CD4-positive, alpha-beta T cell (primary cell): ENCODE data around the gene IFT81. TPM values are rescaled to one million over a fixed set of nuclear protein-coding genes. Genes with fewer than 3 reads are reported as not detected.

Source experiments
- ATAC-seq: fragments of 200-7000 bp; cut with Tn5 transposase; one replicate; pipeline ENCODE4 v1.10.0; 2022; ENCODE audit warnings: mild to moderate bottlenecking; ENCODE audit not compliant: poor library complexity
- CTCF ChIA-PET: fragments of 350-600 bp; sonication (Branson Sonifier 250); formaldehyde crosslinking; loops from one replicate; lab custom pipeline; 2021; ENCODE audit warnings: antibody characterized with exemption, inconsistent platforms; lab: Charles Lee
- POLR2A ChIA-PET: fragments of 350-600 bp; sonication (Branson Sonifier 250); formaldehyde crosslinking; loops from one replicate; lab custom pipeline; 2021; ENCODE audit warnings: antibody characterized with exemption, inconsistent platforms; lab: Charles Lee
- DNase-seq, 14 experiments: peaks; one replicate each; pipeline ENCODE4 v3.0.0-alpha.2; 2013 to 2020; ENCODE audit warnings: mixed read lengths in 2 of 14
- H3K27ac ChIP-seq, 2 donors: one replicate each; pipeline versions ENCODE4 v1.5.1 to v1.7.0; 2013; ENCODE audit warnings: low read length in 2 of 2, low read depth in 1 of 2, mild to moderate bottlenecking in 1 of 2
- H3K27me3 ChIP-seq, 2 experiments: 1 replicate in 1 of 2; 2 replicates in 1 of 2; pipeline versions ENCODE4 v1.6.1 to v1.7.0; 2013; ENCODE audit warnings: low read length in 2 of 2, control low read depth in 1 of 2, mild to moderate bottlenecking in 1 of 2, moderate library complexity in 1 of 2; ENCODE audit not compliant: insufficient read depth in 2 of 2, control insufficient read depth in 1 of 2
- H3K36me3 ChIP-seq: one replicate; pipeline ENCODE4 v1.6.1; 2013; ENCODE audit warnings: low read length, control low read depth; ENCODE audit not compliant: insufficient read depth
- H3K4me1 ChIP-seq: one replicate; pipeline ENCODE4 v1.6.1; 2013; ENCODE audit warnings: low read length, control low read depth; ENCODE audit not compliant: insufficient read depth
- H3K4me3 ChIP-seq: one replicate; pipeline ENCODE4 v1.5.1; 2013; ENCODE audit warnings: mild to moderate bottlenecking, low read length, moderate library complexity
- H3K9me3 ChIP-seq, 2 experiments: 1 replicate in 1 of 2; 2 replicates in 1 of 2; pipeline versions ENCODE4 v1.6.1 to v1.7.0; 2013; ENCODE audit warnings: low read length in 2 of 2, mild to moderate bottlenecking in 2 of 2, control low read depth in 1 of 2, moderate library complexity in 1 of 2; ENCODE audit not compliant: control insufficient read depth in 1 of 2, insufficient read depth in 1 of 2
- H3K27ac Mint-ChIP-seq: one replicate; pipeline ENCODE4 v1.8.0; 2020; ENCODE audit warnings: mixed read lengths
- H3K27me3 Mint-ChIP-seq: one replicate; pipeline ENCODE4 v1.8.0; 2021; ENCODE audit warnings: mixed read lengths
- H3K36me3 Mint-ChIP-seq: one replicate; pipeline ENCODE4 v1.8.0; 2021; ENCODE audit warnings: low read depth, mixed read lengths
- H3K4me1 Mint-ChIP-seq: one replicate; pipeline ENCODE4 v1.8.0; 2021; ENCODE audit warnings: low read depth, mixed read lengths
- H3K4me3 Mint-ChIP-seq: one replicate; pipeline ENCODE4 v1.8.0; 2020; ENCODE audit warnings: mild to moderate bottlenecking, mixed read lengths
- H3K9me3 Mint-ChIP-seq: one replicate; pipeline ENCODE4 v1.8.0; 2020; ENCODE audit warnings: mixed read lengths
- intact Hi-C, 2 experiments: fragments of 100-400 bp; cut with DNase I in 1 of 2; cut with micrococcal nuclease in 1 of 2; formaldehyde crosslinking; loops; one replicate each; pipeline versions ENCODE4 v1.15.1 to v1.9.0; 2023 to 2025; cut with DNase I, micrococcal nuclease
- total RNA-seq, 174 experiments: library from RNA in 2 of 174; stranded (reverse) in 2 of 174; gene quantifications; one replicate each; pipeline ENCODE4 v1.2.3 and lab custom pipeline; 2021 to 2026
- TF ChIP-seq, protein P1 (sequence below): fragments of 200-600 bp; IDR thresholded peaks from one replicate; pipeline ENCODE4 v1.8.0; 2022; ENCODE audit warnings: antibody characterized with exemption, mild to moderate bottlenecking

Gene IFT81
- total RNA-seq, 2 experiments from 2014 or later: 0.41 to 1.1 TPM

GRCh38 chr12:110266381-110266960, 142.3 kb downstream of the IFT81 start:
- no peak overlapping the region for H3K4me3 ChIP-seq

DNA sequence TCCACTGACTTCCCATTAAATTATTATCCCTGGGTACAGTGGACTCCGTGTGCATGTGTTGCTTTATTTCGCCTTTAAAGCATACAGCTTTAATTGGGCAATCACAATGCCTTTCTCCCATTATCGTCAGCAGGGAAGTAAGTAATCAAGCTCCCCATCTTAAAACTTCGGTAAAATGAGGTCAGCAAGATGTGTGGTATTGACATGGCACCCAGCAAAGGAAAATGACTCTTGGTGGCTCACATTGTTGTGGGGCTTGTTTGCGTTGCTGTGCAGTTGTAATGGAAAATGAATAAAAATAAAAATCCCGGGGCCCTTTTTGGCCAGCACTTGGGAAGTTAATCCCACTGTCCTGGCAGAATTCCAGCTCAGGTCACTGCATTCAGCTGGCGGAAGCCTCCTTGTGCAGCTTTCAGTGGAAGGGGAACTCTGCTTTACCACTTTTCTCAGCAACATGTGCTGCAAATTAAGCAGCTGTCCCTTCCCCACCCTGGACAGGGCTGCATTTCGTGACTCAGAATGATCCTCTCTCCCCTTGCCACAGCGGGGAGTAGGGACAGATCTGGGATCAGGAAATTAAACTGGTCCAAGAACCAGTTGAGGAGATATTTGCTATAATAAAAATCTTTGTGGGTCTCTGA, 142.9 kb downstream of the IFT81 start:
- Histone ChIP-seq H3K27me3 (peaks cover 0 to 3% of the 10 kb centered on the region in 2 experiments), H3K4me1 (no peaks in the 10 kb centered on the region), H3K27ac (no peak overlapping the region), H3K9me3 (no peaks in the 10 kb centered on the region), H3K36me3 (no peaks in the 10 kb centered on the region), H3K4me3 (no peak overlapping the region)
- Mint-ChIP-seq H3K27ac (no peak overlapping the region), H3K36me3 (no peaks in the 10 kb centered on the region), H3K9me3 (no peaks in the 10 kb centered on the region), H3K27me3 (peaks cover 14% of the 10 kb centered on the region), H3K4me1 (no peaks in the 10 kb centered on the region), H3K4me3 (no peak overlapping the region)
- TF ChIP-seq, protein P1, sequence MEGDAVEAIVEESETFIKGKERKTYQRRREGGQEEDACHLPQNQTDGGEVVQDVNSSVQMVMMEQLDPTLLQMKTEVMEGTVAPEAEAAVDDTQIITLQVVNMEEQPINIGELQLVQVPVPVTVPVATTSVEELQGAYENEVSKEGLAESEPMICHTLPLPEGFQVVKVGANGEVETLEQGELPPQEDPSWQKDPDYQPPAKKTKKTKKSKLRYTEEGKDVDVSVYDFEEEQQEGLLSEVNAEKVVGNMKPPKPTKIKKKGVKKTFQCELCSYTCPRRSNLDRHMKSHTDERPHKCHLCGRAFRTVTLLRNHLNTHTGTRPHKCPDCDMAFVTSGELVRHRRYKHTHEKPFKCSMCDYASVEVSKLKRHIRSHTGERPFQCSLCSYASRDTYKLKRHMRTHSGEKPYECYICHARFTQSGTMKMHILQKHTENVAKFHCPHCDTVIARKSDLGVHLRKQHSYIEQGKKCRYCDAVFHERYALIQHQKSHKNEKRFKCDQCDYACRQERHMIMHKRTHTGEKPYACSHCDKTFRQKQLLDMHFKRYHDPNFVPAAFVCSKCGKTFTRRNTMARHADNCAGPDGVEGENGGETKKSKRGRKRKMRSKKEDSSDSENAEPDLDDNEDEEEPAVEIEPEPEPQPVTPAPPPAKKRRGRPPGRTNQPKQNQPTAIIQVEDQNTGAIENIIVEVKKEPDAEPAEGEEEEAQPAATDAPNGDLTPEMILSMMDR: no peak
- ChIA-PET CTCF (no interaction called here), POLR2A (no interaction called here)
- intact Hi-C loops: no loop called here
- no peak for ATAC-seq
- no peak for DNase-seq

More at GRCh38 chr12:110266381-110266960, 142.3 kb downstream of the IFT81 start:
- no peak overlapping the region for H3K27ac ChIP-seq
- H3K9me3 Mint-ChIP-seq: no peaks in the 10 kb centered on the region
- peaks cover 0 to 3% of the 10 kb centered on the region in 2 experiments for H3K27me3 ChIP-seq
- H3K4me1 ChIP-seq: no peaks in the 10 kb centered on the region
- ATAC-seq: no peak
- peaks cover 14% of the 10 kb centered on the region for H3K27me3 Mint-ChIP-seq
- no peaks in the 10 kb centered on the region for H3K4me1 Mint-ChIP-seq
- H3K36me3 Mint-ChIP-seq: no peaks in the 10 kb centered on the region
- POLR2A ChIA-PET: no interaction called here
- no peaks in the 10 kb centered on the region for H3K36me3 ChIP-seq
- no peaks in the 10 kb centered on the region for H3K9me3 ChIP-seq
- no peak overlapping the region for H3K4me3 Mint-ChIP-seq
- intact Hi-C loops: no loop called here
- no peak for DNase-seq
- no peak overlapping the region for H3K27ac Mint-ChIP-seq
- TF ChIP-seq, protein P1: no peak
- CTCF ChIA-PET: no interaction called here

Other genes starting within 250 kb of the IFT81 start
- 10 to 100 TPM; 24.8 to 25.2 TPM for gene GLTP, start 243.8 kb upstream of the IFT81 start, total RNA-seq
- gene TCHP, start 224.1 kb upstream of the IFT81 start, total RNA-seq: 10 to 100 TPM; 13.2 to 13.6 TPM
- 10 to 100 TPM; 68.6 to 70.7 TPM for gene GIT2, start 128.0 kb upstream of the IFT81 start, total RNA-seq
- 10 to 100 TPM; 51.6 to 52.3 TPM for gene ANKRD13A, start 124.9 kb upstream of the IFT81 start, total RNA-seq
- gene C12orf76, start 75.8 kb upstream of the IFT81 start, total RNA-seq: 10 to 100 TPM in 1 of 2 experiments, 1 to 10 TPM in 1; 9.8 to 12.6 TPM
- 100 to 1,000 TPM; 113 to 117 TPM for gene ATP2A2, start 156.9 kb downstream of the IFT81 start, total RNA-seq